Measurements from ENCODE around the gene PMFBP1.

- no peak for TF ChIP-seq EP300 (IDR thresholded peaks at IDR 0.05)
- TF ChIP-seq CTCF (IDR thresholded peaks at IDR 0.05), result no peak
- TF ChIP-seq POLR2AphosphoS5 (IDR thresholded peaks at IDR 0.05), result no peak
- TF ChIP-seq POLR2A (IDR thresholded peaks at IDR 0.05), result no peak
Measured at GRCh38 chr16:72169708-72170107, 2.2 kb downstream of the PMFBP1 start.
